Fibroblast of lung (primary cell): Measurements from ENCODE around the gene NACC1. TPM values are rescaled to one million over a fixed set of nuclear protein-coding genes. Genes with fewer than 3 reads are reported as not detected.

Experiments
- DNase-seq, 2 donors: peaks; one replicate each; pipeline versions ENCODE4 v3.0.0 to v3.0.0-alpha.2; 2010; ENCODE audit warnings: low read depth in 2 of 2
- H2AFZ ChIP-seq: 2 replicates; pipeline ENCODE4 v1.5.1; 2012; ENCODE audit warnings: low read length, control low read depth, inconsistent platforms
- H3K27ac ChIP-seq: 2 replicates; pipeline ENCODE4 v1.5.1; 2011; ENCODE audit warnings: low read length, control low read depth; ENCODE audit not compliant: insufficient read depth
- H3K27me3 ChIP-seq: 2 replicates; pipeline ENCODE4 v1.5.1; 2011; ENCODE audit warnings: mild to moderate bottlenecking, low read length; ENCODE audit not compliant: control insufficient read depth, insufficient read depth
- H3K36me3 ChIP-seq: 2 replicates; pipeline ENCODE4 v1.5.1; 2011; ENCODE audit warnings: low read length; ENCODE audit not compliant: control insufficient read depth, insufficient read depth
- H3K4me1 ChIP-seq: 2 replicates; pipeline ENCODE4 v1.5.1; 2011; ENCODE audit warnings: low read length; ENCODE audit not compliant: control insufficient read depth, insufficient read depth; ENCODE audit errors: extremely low read depth
- H3K4me2 ChIP-seq: 2 replicates; pipeline ENCODE4 v1.5.1; 2011; ENCODE audit warnings: low read length, control low read depth; ENCODE audit not compliant: insufficient read depth; ENCODE audit errors: extremely low read depth
- H3K4me3 ChIP-seq, 4 experiments: fragments of 200-600 bp in 1 of 4; sonication (generic) in 1 of 4; replicated peaks in 1 of 4; 2 replicates each; pipeline ENCODE4 v1.5.1; 2011 to 2016; ENCODE audit warnings: low read length in 4 of 4, low read depth in 3 of 4, mild to moderate bottlenecking in 3 of 4, control low read depth in 2 of 4, inconsistent platforms in 1 of 4, mixed read lengths in 1 of 4; ENCODE audit not compliant: insufficient read depth in 1 of 4; ENCODE audit errors: control extremely low read depth in 1 of 4
- H3K79me2 ChIP-seq: 2 replicates; pipeline ENCODE4 v1.5.1; 2012; ENCODE audit warnings: mild to moderate bottlenecking, low read length, inconsistent platforms; ENCODE audit not compliant: control insufficient read depth, insufficient read depth
- H3K9ac ChIP-seq: 2 replicates; pipeline ENCODE4 v1.5.1; 2011; ENCODE audit warnings: mild to moderate bottlenecking, low read length, control low read depth; ENCODE audit not compliant: insufficient read depth
- H3K9me3 ChIP-seq: 2 replicates; pipeline ENCODE4 v1.5.1; 2012; ENCODE audit warnings: low read depth, low read length; ENCODE audit not compliant: control insufficient read depth, insufficient read depth
- H4K20me1 ChIP-seq: 2 replicates; pipeline ENCODE4 v1.5.1; 2011; ENCODE audit warnings: low read length; ENCODE audit not compliant: control insufficient read depth, insufficient read depth; ENCODE audit errors: extremely low read depth
- EZH2 ChIP-seq: IDR thresholded peaks from 2 replicates; pipeline ENCODE4 v1.5.1; 2012; ENCODE audit warnings: low read length, control low read depth, mild to moderate bottlenecking; ENCODE audit errors: missing control alignments
- polyA plus RNA-seq, 2 donors: library from polyadenylated mRNA; depleted of rRNA in 1 of 2; stranded (reverse) in 1 of 2; unstranded in 1 of 2; fragments of >200 nt; gene quantifications; 2 replicates each; pipeline ENCODE4 v1.2.1, GENCODE V29; 2011 to 2012; ENCODE audit warnings: missing spikeins in 1 of 2
- total RNA-seq: library from RNA; depleted of rRNA; stranded (reverse); fragments of >200 nt; gene quantifications from 2 replicates; pipeline ENCODE4 v1.2.1, GENCODE V29; 2014
- TF ChIP-seq, protein P1 (sequence below), 2 donors: IDR thresholded peaks in 1 of 2; conservative IDR thresholded peaks in 1 of 2; 1 replicate in 1 of 2; 2 replicates in 1 of 2; pipeline ENCODE4 v1.5.1; 2011 to 2012; ENCODE audit warnings: low read length in 2 of 2, control low read depth in 1 of 2, inconsistent platforms in 1 of 2, low read depth in 1 of 2, mild to moderate bottlenecking in 1 of 2

The NACC1 gene
- total and polyA plus RNA-seq, 2 donors (not counting 1 experiment from before 2014, with no cell fraction given): 31.9 to 33.5 TPM

DNA sequence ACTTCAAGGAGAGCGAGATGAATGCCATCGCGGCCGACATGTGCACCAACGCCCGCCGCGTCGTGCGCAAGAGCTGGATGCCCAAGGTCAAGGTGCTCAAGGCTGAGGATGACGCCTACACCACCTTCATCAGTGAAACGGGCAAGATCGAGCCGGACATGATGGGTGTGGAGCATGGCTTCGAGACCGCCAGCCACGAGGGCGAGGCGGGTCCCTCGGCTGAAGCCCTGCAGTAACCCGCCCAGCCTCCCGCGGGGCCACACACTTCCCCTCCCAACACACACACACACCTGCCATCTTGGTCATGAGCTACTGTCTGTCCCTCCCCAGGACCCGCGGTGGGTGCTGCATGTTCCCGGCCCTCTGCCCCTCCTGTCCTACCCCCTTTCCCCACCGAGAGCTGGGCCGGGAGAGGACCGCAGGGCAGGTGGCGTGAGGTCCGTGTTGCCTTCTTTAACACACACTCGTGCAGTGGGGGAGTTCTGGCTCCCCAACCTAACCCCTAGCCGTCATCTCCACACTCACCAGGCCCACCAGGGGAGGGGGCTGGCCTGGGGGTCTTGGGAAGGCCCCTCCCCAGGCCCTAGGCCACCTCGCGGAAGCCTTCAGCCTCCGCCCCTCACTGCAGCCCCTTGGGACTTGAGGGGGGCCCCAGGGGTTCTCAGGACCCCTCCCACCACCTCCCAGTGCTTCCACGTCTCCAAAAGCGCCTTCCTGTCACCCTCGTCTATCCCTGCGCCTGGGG, 20.3 kb downstream of the NACC1 start:
- no peak overlapping the region for H3K4me2 ChIP-seq
- H3K4me3 ChIP-seq: no peak overlapping the region
- H3K27ac ChIP-seq: no peak overlapping the region
- H3K9ac ChIP-seq: no peak overlapping the region
- TF ChIP-seq, protein P1, sequence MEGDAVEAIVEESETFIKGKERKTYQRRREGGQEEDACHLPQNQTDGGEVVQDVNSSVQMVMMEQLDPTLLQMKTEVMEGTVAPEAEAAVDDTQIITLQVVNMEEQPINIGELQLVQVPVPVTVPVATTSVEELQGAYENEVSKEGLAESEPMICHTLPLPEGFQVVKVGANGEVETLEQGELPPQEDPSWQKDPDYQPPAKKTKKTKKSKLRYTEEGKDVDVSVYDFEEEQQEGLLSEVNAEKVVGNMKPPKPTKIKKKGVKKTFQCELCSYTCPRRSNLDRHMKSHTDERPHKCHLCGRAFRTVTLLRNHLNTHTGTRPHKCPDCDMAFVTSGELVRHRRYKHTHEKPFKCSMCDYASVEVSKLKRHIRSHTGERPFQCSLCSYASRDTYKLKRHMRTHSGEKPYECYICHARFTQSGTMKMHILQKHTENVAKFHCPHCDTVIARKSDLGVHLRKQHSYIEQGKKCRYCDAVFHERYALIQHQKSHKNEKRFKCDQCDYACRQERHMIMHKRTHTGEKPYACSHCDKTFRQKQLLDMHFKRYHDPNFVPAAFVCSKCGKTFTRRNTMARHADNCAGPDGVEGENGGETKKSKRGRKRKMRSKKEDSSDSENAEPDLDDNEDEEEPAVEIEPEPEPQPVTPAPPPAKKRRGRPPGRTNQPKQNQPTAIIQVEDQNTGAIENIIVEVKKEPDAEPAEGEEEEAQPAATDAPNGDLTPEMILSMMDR (conservative IDR thresholded peaks at IDR 0.05 in 1 of 2, IDR thresholded peaks at IDR 0.05 in 1 of 2; ENCODE audit: low read depth in 1 of 2, low read length in 2 of 2): no peak
- peaks cover 21% of the 10 kb centered on the region for H3K79me2 ChIP-seq
- H2AFZ ChIP-seq: no peak overlapping the region
- no peak for DNase-seq
- H3K27me3 ChIP-seq: no peaks in the 10 kb centered on the region
- no peaks in the 10 kb centered on the region for H4K20me1 ChIP-seq
- H3K4me1 ChIP-seq: peaks cover 3% of the 10 kb centered on the region
- peaks cover 32% of the 10 kb centered on the region for H3K36me3 ChIP-seq
- no peaks in the 10 kb centered on the region for H3K9me3 ChIP-seq

DNA sequence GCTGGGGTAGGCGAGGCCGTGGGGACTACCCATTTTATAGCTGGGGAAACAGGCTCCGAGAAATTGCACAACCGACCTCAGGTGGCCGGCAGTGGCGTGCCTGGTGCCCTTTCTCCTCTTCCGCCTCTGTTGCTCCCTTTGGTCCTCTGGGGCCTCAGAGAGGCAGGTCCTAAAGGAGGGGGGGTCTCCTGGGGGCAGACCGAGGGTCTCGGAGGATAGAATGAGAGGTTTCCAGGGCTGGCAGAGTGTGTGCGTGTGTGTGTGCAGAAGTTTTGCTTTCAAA, 20.8 kb downstream of the NACC1 start:
- Histone ChIP-seq H3K79me2 (peaks cover 16% of the 10 kb centered on the region), H3K9ac (no peak overlapping the region), H3K36me3 (peaks cover 32% of the 10 kb centered on the region), H2AFZ (no peak overlapping the region), H3K4me1 (peaks cover 5% of the 10 kb centered on the region), H3K27me3 (no peaks in the 10 kb centered on the region), H3K4me2 (no peak overlapping the region), H3K27ac (no peak overlapping the region), H4K20me1 (no peaks in the 10 kb centered on the region), H3K9me3 (no peaks in the 10 kb centered on the region), H3K4me3 (no peak overlapping the region)
- no peak for DNase-seq
- TF ChIP-seq EZH2: no peak
- TF ChIP-seq, protein P1 (conservative IDR thresholded peaks at IDR 0.05 in 1 of 2, IDR thresholded peaks at IDR 0.05 in 1 of 2; ENCODE audit: low read depth in 1 of 2, low read length in 2 of 2): no peak

DNA sequence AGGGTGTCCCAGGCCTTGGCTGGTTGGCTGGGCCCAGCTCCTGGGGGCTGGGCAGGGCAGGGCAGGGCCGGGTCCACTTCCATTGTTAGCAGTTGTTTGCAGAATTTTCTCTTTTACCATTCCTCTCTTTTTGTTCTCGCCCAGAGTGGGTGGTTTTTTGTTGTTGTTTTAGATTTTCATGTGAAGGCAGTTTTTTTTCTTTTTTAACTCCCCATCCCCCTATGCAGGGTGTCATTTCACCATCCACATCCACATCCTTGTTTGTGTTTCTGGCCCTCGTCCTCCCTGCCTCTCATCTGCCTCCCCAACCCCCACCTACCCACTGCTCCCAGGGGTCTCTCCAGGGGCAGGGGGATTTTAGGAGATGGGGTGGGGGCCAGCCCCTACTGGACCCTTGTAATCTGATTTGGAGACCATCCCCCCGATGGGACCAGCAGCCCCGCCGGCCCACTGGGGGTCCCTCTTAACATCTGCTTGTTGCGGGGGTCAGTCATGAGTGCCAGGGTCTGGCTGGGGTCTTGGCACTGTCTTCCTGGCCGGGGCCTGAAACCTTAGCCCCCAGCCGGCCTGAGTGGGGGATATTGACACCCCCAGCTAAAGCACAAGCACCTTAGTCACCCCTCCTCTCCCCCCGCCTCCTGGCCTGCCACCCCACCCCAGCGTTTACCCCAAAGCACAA, 21.7 kb downstream of the NACC1 start:
- Histone ChIP-seq H3K4me1 (peaks cover 6% of the 10 kb centered on the region), H2AFZ (no peak overlapping the region), H4K20me1 (no peaks in the 10 kb centered on the region), H3K4me2 (no peak overlapping the region), H3K27ac (no peak overlapping the region), H3K9ac (no peak overlapping the region), H3K4me3 (no peak overlapping the region), H3K27me3 (no peaks in the 10 kb centered on the region), H3K36me3 (peaks cover 34% of the 10 kb centered on the region), H3K9me3 (no peaks in the 10 kb centered on the region), H3K79me2 (peaks cover 8% of the 10 kb centered on the region)
- DNase-seq: no peak
- no peak for TF ChIP-seq EZH2
- TF ChIP-seq, protein P1 (conservative IDR thresholded peaks at IDR 0.05 in 1 of 2, IDR thresholded peaks at IDR 0.05 in 1 of 2; ENCODE audit: low read depth in 1 of 2, low read length in 2 of 2): no peak
